ENCODE data around the gene SBSN.

DNA sequence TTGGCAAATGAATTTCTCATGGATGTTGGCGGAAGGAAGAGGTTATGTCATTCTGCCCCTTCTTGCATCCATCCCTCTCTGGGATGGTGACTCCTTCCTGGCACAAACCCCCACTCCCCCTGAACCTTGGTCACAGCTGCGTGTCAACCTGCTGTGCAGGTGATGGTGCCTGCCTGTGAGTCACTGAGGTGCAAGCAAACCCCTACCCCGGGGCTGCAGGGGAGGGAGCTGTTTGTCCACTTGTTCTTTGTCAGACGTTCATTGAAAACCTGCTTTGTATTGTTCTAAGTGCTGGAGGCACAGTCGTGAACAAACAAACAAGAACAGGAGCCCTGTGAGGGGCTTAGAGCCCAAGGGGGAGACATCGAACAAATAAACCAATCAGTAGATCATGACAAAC lies 3.2 kb upstream of the SBSN start:
- TF ChIP-seq, protein P1, sequence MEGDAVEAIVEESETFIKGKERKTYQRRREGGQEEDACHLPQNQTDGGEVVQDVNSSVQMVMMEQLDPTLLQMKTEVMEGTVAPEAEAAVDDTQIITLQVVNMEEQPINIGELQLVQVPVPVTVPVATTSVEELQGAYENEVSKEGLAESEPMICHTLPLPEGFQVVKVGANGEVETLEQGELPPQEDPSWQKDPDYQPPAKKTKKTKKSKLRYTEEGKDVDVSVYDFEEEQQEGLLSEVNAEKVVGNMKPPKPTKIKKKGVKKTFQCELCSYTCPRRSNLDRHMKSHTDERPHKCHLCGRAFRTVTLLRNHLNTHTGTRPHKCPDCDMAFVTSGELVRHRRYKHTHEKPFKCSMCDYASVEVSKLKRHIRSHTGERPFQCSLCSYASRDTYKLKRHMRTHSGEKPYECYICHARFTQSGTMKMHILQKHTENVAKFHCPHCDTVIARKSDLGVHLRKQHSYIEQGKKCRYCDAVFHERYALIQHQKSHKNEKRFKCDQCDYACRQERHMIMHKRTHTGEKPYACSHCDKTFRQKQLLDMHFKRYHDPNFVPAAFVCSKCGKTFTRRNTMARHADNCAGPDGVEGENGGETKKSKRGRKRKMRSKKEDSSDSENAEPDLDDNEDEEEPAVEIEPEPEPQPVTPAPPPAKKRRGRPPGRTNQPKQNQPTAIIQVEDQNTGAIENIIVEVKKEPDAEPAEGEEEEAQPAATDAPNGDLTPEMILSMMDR (IDR thresholded peaks at IDR 0.05): no peak
- TF ChIP-seq POLR2AphosphoS5 (IDR thresholded peaks at IDR 0.05; ENCODE audit: low read depth, low read length): no peak
- TF ChIP-seq, protein P2, sequence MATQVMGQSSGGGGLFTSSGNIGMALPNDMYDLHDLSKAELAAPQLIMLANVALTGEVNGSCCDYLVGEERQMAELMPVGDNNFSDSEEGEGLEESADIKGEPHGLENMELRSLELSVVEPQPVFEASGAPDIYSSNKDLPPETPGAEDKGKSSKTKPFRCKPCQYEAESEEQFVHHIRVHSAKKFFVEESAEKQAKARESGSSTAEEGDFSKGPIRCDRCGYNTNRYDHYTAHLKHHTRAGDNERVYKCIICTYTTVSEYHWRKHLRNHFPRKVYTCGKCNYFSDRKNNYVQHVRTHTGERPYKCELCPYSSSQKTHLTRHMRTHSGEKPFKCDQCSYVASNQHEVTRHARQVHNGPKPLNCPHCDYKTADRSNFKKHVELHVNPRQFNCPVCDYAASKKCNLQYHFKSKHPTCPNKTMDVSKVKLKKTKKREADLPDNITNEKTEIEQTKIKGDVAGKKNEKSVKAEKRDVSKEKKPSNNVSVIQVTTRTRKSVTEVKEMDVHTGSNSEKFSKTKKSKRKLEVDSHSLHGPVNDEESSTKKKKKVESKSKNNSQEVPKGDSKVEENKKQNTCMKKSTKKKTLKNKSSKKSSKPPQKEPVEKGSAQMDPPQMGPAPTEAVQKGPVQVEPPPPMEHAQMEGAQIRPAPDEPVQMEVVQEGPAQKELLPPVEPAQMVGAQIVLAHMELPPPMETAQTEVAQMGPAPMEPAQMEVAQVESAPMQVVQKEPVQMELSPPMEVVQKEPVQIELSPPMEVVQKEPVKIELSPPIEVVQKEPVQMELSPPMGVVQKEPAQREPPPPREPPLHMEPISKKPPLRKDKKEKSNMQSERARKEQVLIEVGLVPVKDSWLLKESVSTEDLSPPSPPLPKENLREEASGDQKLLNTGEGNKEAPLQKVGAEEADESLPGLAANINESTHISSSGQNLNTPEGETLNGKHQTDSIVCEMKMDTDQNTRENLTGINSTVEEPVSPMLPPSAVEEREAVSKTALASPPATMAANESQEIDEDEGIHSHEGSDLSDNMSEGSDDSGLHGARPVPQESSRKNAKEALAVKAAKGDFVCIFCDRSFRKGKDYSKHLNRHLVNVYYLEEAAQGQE (IDR thresholded peaks at IDR 0.05; ENCODE audit: insufficient read depth in 1 of 2, low read depth in 2 of 2, low read length in 1 of 2): no peak
- TF ChIP-seq TCF7L2 (IDR thresholded peaks at IDR 0.05; ENCODE audit: low read depth, low read length): no peak
- no peak for TF ChIP-seq SIN3A (IDR thresholded peaks at IDR 0.05; ENCODE audit: borderline replicate concordance, insufficient read depth, low read depth, low read length)

Data from Panc1 (cell line).